A549 (cell line): ENCODE data around the gene SSH2. TPM values are rescaled to one million over a fixed set of nuclear protein-coding genes. Genes with fewer than 3 reads are reported as not detected.
A peak's percentile ranks its signal among the peaks of the same experiment; 100 is the strongest.

Source experiments
- ATAC-seq, 2 experiments: fragments of 200-7000 bp in 1 of 2; fragments of >200 bp in 1 of 2; cut with Nextera tagmentation in 1 of 2; cut with Tn5 transposase in 1 of 2; 3 replicates each; pipeline versions ENCODE4 v1.8.0 to v1.9.1; 2018 to 2020; ENCODE audit warnings: mild to moderate bottlenecking in 1 of 2, moderate library complexity in 1 of 2
- CTCF ChIA-PET: fragments of 300-600 bp; sonication (Branson Sonifier 250); formaldehyde crosslinking; extraction: SDS; loops from one replicate; lab custom pipeline; 2021; ENCODE audit warnings: antibody characterized with exemption, inconsistent platforms; lab: Yijun Ruan, JAX
- POLR2A ChIA-PET: fragments of 350-600 bp; formaldehyde crosslinking; extraction: SDS; loops from one replicate; lab custom pipeline; 2021; ENCODE audit warnings: antibody characterized with exemption, inconsistent platforms; lab: Yijun Ruan, JAX
- DNase-seq, 2 experiments: peaks; one replicate each; pipeline versions ENCODE4 v3.0.0 to v3.0.0-alpha.2; 2011 to 2016; ENCODE audit warnings: low read depth in 1 of 2, low spot score in 1 of 2
- FAIRE-seq: peaks from 2 replicates; lab custom pipeline; 2011; peaks lifted over from hg19 to GRCh38; lab: Jason Lieb, UNC
- H3K27ac ChIP-seq, 2 experiments: fragments of >200 bp; sonication (Bioruptor Twin); formaldehyde crosslinking; 3 replicates each; pipeline ENCODE4 v1.5.1; 2016 to 2017
- H3K4me1 ChIP-seq: fragments of >200 bp; sonication (Bioruptor Twin); formaldehyde crosslinking; 3 replicates; pipeline ENCODE4 v1.6.1; 2016
- H3K4me2 ChIP-seq: fragments of >200 bp; sonication (Bioruptor Twin); formaldehyde crosslinking; 3 replicates; pipeline ENCODE4 v1.6.1; 2016
- H3K4me3 ChIP-seq: fragments of >200 bp; sonication (Bioruptor Twin); formaldehyde crosslinking; 3 replicates; pipeline ENCODE4 v1.5.1; 2016
- H3K9me3 ChIP-seq: fragments of >200 bp; sonication (Bioruptor Twin); formaldehyde crosslinking; 3 replicates; pipeline ENCODE4 v1.6.1; 2016
- BHLHE40 ChIP-seq: IDR thresholded peaks from 2 replicates; pipeline ENCODE4 v1.6.1; 2012; ENCODE audit warnings: low read depth, low read length, inconsistent platforms
- EHF ChIP-seq: fragments of 250-450 bp; sonication (Bioruptor Pico); IDR thresholded peaks from 2 replicates; pipeline ENCODE4 v1.5.0; 2020; ENCODE audit warnings: mild to moderate bottlenecking
- EHMT2 ChIP-seq: fragments of 200-600 bp; sonication (generic); IDR thresholded peaks from 2 replicates; pipeline ENCODE4 v1.6.1; 2016; ENCODE audit warnings: antibody characterized with exemption, low read depth, mild to moderate bottlenecking, moderate library complexity
- EP300 ChIP-seq, 2 experiments: fragments of >200 bp; sonication (Bioruptor Twin); formaldehyde crosslinking; IDR thresholded peaks; 2 replicates in 1 of 2; 3 replicates in 1 of 2; pipeline ENCODE4 v1.6.1; 2016 to 2017
- HOXB13 ChIP-seq: fragments of 250-450 bp; sonication (Bioruptor Pico); IDR thresholded peaks from 2 replicates; pipeline ENCODE4 v1.5.0; 2020; ENCODE audit warnings: low read depth, mild to moderate bottlenecking, moderate library complexity
- JUN ChIP-seq, 2 experiments: fragments of >200 bp; sonication (Bioruptor Twin); formaldehyde crosslinking; IDR thresholded peaks; 2 replicates in 1 of 2; 3 replicates in 1 of 2; pipeline ENCODE4 v1.6.1; 2016 to 2017
- MAFK ChIP-seq: fragments of 450-650 bp; IDR thresholded peaks from 2 replicates; pipeline ENCODE4 v1.6.1; 2014; ENCODE audit not compliant: partially characterized antibody
- NPAS2 ChIP-seq: fragments of 250-450 bp; sonication (Bioruptor Pico); IDR thresholded peaks from 2 replicates; pipeline ENCODE4 v1.8.0; 2022; ENCODE audit warnings: mild to moderate bottlenecking, moderate library complexity, borderline replicate concordance
- RAD21 ChIP-seq, 2 experiments: fragments of >200 bp in 1 of 2; sonication (Bioruptor Twin) in 1 of 2; formaldehyde crosslinking in 1 of 2; IDR thresholded peaks in 1 of 2; conservative IDR thresholded peaks in 1 of 2; 2 replicates in 1 of 2; 3 replicates in 1 of 2; pipeline ENCODE4 v1.6.1; 2012 to 2018; ENCODE audit warnings: inconsistent platforms in 1 of 2
- RARB ChIP-seq: fragments of 250-450 bp; sonication (Bioruptor Pico); IDR thresholded peaks from 2 replicates; pipeline ENCODE4 v1.8.0; 2021; ENCODE audit warnings: mild to moderate bottlenecking, moderate library complexity
- RCOR1 ChIP-seq: fragments of 150-350 bp; IDR thresholded peaks from 2 replicates; pipeline ENCODE4 v1.6.1; 2014; ENCODE audit warnings: antibody characterized with exemption, low read length, low read depth
- RNF2 ChIP-seq: fragments of 200-600 bp; sonication (generic); IDR thresholded peaks from 2 replicates; pipeline ENCODE4 v1.6.1; 2016; ENCODE audit warnings: low read depth, mild to moderate bottlenecking, antibody characterized with exemption, moderate library complexity, borderline replicate concordance
- TFCP2L1 ChIP-seq: fragments of 250-450 bp; sonication (Bioruptor Pico); IDR thresholded peaks from 2 replicates; pipeline ENCODE4 v1.5.0; 2021; ENCODE audit warnings: mild to moderate bottlenecking
- TP53 ChIP-seq: fragments of 250-450 bp; sonication (Bioruptor Pico); IDR thresholded peaks from 2 replicates; pipeline ENCODE4 v1.5.0; 2021; ENCODE audit warnings: mild to moderate bottlenecking, moderate library complexity
- ZC3H11A ChIP-seq: fragments of 450-650 bp; IDR thresholded peaks from 2 replicates; pipeline ENCODE4 v1.6.1; 2014; ENCODE audit warnings: antibody characterized with exemption, mild to moderate bottlenecking
- ZFP36 ChIP-seq: fragments of 450-650 bp; IDR thresholded peaks from 2 replicates; pipeline ENCODE4 v1.6.1; 2014; ENCODE audit warnings: borderline replicate concordance; ENCODE audit not compliant: partially characterized antibody
- ZSCAN20 ChIP-seq: fragments of 250-450 bp; sonication (Bioruptor Pico); IDR thresholded peaks from 2 replicates; pipeline ENCODE4 v1.8.0; 2022; ENCODE audit warnings: mild to moderate bottlenecking, moderate library complexity
- WGBS: methylation state at CpG from one replicate; pipeline ENCODE4 v1.1.6; 2017; ENCODE audit errors: missing lambda C conversion rate; 5-methylcytosine and 5-hydroxymethylcytosine counted together
- polyA plus RNA-seq, 4 experiments: library from polyadenylated mRNA; depleted of rRNA in 3 of 4; stranded (reverse); fragments of >200 nt; fragmentation: RNase III in 1 of 4; extraction: RNeasy Plus Mini Kit Qiagen cat#74134 plus additional on column Dnase treatment in 1 of 4; gene quantifications; 2 replicates in 3 of 4; 3 replicates in 1 of 4; pipeline ENCODE4 v1.2.3, GENCODE V29; 2011 to 2017
- TF ChIP-seq, protein P1 (sequence below): fragments of 200-600 bp; sonication (generic); IDR thresholded peaks from 2 replicates; pipeline ENCODE4 v1.6.1; 2016; ENCODE audit warnings: antibody characterized with exemption, mild to moderate bottlenecking, moderate library complexity
- TF ChIP-seq, protein P2 (sequence below): IDR thresholded peaks from 2 replicates; pipeline ENCODE4 v1.6.1; 2012
- TF ChIP-seq, protein P3 (sequence below): fragments of >200 bp; sonication (Bioruptor Twin); formaldehyde crosslinking; IDR thresholded peaks from 2 replicates; pipeline ENCODE4 v1.6.1; 2016

The SSH2 gene
- polyA plus RNA-seq, 2 of the 4 experiments (the other 2 are of a cell fraction) = 20.7 to 24.5 TPM

DNA sequence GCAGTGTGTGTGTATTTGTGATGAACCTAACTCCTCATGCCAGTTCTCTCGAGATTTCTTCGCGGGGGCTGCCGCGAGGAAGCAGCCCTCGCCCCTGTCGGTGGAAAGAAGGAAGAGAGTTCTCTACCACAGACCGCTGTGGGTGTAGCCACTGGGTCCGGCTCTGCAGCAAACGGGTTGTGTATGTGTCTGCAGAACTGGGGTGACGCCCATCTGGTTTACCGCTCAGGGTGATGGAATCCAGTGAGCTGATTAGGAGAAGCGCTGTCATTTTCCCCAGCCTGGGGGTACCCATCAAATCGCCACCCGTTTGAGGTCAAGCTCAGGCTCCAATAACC is 315.0 kb downstream of the SSH2 start (continued):
- TF ChIP-seq, protein P1, sequence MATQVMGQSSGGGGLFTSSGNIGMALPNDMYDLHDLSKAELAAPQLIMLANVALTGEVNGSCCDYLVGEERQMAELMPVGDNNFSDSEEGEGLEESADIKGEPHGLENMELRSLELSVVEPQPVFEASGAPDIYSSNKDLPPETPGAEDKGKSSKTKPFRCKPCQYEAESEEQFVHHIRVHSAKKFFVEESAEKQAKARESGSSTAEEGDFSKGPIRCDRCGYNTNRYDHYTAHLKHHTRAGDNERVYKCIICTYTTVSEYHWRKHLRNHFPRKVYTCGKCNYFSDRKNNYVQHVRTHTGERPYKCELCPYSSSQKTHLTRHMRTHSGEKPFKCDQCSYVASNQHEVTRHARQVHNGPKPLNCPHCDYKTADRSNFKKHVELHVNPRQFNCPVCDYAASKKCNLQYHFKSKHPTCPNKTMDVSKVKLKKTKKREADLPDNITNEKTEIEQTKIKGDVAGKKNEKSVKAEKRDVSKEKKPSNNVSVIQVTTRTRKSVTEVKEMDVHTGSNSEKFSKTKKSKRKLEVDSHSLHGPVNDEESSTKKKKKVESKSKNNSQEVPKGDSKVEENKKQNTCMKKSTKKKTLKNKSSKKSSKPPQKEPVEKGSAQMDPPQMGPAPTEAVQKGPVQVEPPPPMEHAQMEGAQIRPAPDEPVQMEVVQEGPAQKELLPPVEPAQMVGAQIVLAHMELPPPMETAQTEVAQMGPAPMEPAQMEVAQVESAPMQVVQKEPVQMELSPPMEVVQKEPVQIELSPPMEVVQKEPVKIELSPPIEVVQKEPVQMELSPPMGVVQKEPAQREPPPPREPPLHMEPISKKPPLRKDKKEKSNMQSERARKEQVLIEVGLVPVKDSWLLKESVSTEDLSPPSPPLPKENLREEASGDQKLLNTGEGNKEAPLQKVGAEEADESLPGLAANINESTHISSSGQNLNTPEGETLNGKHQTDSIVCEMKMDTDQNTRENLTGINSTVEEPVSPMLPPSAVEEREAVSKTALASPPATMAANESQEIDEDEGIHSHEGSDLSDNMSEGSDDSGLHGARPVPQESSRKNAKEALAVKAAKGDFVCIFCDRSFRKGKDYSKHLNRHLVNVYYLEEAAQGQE = no peak
- no peak for TF ChIP-seq RAD21 (conservative IDR thresholded peaks at IDR 0.05 in 1 of 2, IDR thresholded peaks at IDR 0.05 in 1 of 2)
- TF ChIP-seq EHMT2 = no peak
- TF ChIP-seq TP53 = no peak

DNA sequence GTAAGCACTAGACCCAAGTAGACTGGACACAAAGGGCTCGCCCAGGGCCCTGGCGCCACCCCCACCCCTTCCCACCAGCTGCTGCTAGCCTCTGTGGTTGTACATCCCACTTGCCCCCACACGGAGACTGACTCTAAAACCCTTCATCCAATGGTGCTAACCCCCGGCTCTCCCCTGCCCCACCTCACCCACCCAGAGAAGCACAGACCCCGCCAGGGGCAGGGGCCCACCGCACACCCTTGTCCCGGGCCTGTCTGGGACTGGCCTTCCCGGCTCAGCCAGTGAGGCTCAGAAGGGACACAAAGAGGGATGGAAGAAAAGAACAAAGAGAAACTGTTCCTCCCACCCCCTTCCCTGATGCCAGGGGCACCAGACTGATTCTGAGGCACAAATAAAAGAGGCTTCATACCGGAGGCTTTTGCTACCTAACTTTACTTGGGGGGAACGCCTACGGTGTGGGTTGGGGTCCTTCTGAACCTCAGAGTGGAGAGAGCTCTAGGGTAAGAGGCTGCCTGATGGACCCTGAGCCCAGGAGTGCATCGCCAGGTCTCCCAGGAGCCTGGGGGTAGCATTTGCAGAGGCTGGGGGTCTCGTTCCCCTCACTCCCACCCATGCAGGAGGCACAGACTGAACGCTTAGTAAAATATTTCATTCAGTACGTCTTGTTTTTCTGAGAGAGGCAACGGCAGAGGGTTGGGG is 315.5 kb downstream of the SSH2 start:
- POLR2A ChIA-PET = no interaction called here
- peaks cover 34% of the 10 kb centered on the region for H3K4me1 ChIP-seq
- DNase-seq (no peak), ATAC-seq (no peak), FAIRE-seq (no peak)
- peak overlapping the region in 1 of 2 experiments; percentile 77; a peak in 2 of 6 replicates for H3K27ac ChIP-seq
- no peaks in the 10 kb centered on the region for H3K9me3 ChIP-seq
- H3K4me2 ChIP-seq = peak overlapping the region; percentile 78; the same call in 1 of the 3 replicates
- 89% methylated on average over 16 of the region's 16 CpGs for WGBS
- CTCF ChIA-PET = interaction anchor here (0.8 to 23.2 kb wide), 17 partner anchors 9 to 479 kb away, joined by 3 to 447 read pairs (median 6); partner anchors contain the start of genes ABHD15, ANKRD13B, CORO6 and TP53I13
- TF ChIP-seq, protein P2, sequence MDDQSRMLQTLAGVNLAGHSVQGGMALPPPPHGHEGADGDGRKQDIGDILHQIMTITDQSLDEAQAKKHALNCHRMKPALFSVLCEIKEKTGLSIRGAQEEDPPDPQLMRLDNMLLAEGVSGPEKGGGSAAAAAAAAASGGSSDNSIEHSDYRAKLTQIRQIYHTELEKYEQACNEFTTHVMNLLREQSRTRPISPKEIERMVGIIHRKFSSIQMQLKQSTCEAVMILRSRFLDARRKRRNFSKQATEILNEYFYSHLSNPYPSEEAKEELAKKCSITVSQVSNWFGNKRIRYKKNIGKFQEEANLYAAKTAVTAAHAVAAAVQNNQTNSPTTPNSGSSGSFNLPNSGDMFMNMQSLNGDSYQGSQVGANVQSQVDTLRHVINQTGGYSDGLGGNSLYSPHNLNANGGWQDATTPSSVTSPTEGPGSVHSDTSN = no peak
- TF ChIP-seq, protein P3, sequence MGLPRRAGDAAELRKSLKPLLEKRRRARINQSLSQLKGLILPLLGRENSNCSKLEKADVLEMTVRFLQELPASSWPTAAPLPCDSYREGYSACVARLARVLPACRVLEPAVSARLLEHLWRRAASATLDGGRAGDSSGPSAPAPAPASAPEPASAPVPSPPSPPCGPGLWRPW = no peak
- TF ChIP-seq HOXB13 (no peak), NPAS2 (CRISPR knock-in tag) (no peak), RCOR1 (no peak), BHLHE40 (no peak), ZSCAN20 (no peak), RAD21 (conservative IDR thresholded peaks at IDR 0.05 in 1 of 2, IDR thresholded peaks at IDR 0.05 in 1 of 2) (no peak), RARB (CRISPR knock-in tag) (no peak), MAFK (no peak), EP300 (IDR thresholded peaks at IDR 0.05) (no peak), RNF2 (no peak), ZFP36 (no peak), JUN (IDR thresholded peaks at IDR 0.05) (no peak), EHF (CRISPR knock-in tag) (no peak), ZC3H11A (no peak), TFCP2L1 (CRISPR knock-in tag) (no peak)
- H3K4me3 ChIP-seq = no peak overlapping the region
